NCI-H446 (cell line): ENCODE measurements around the gene MTO1.
"Not testable (repeated sequence)": the region's sequence is repeated elsewhere in the genome, so short reads cannot be mapped to it uniquely, and the experiment has no call there.

Experiments used
- DNase-seq, 2 experiments: peaks; one replicate each; lab custom pipeline; 2025; lab: John Stamatoyannopoulos, UW

The MTO1 gene

GRCh38 chr6:73525546-73526330 is 64.2 kb downstream of the MTO1 start:
- no peak for DNase-seq

GRCh38 chr6:73528897-73529296 is 67.4 kb downstream of the MTO1 start:
- no peak for DNase-seq

- no peak for DNase-seq
Measured at GRCh38 chr6:73532293-73532692, 70.8 kb downstream of the MTO1 start.

GRCh38 chr6:73534628-73535027 is 73.1 kb downstream of the MTO1 start:
- DNase-seq: no peak

GRCh38 chr6:73537677-73538076 is 76.1 kb downstream of the MTO1 start:
- no peak for DNase-seq

GRCh38 chr6:73538116-73538779 is 76.7 kb downstream of the MTO1 start:
- DNase-seq: no peak

GRCh38 chr6:73542481-73542880 is 80.9 kb downstream of the MTO1 start:
- not testable (repeated sequence) for DNase-seq

- DNase-seq: no peak
Measured at GRCh38 chr6:73542891-73543290, 81.4 kb downstream of the MTO1 start.

GRCh38 chr6:73547036-73547435 is 85.5 kb downstream of the MTO1 start:
- no peak for DNase-seq

- DNase-seq: no peak
Measured at GRCh38 chr6:73548458-73549446, 87.2 kb downstream of the MTO1 start.

GRCh38 chr6:73551115-73551514 is 89.6 kb downstream of the MTO1 start:
- not testable (repeated sequence) for DNase-seq

GRCh38 chr6:73555380-73555949 is 93.9 kb downstream of the MTO1 start:
- not testable (repeated sequence) for DNase-seq

- no peak for DNase-seq
Measured at GRCh38 chr6:73556836-73557235, 95.3 kb downstream of the MTO1 start.
